ENCODE measurements around the gene CSNK2A3. TPM values are rescaled to one million over a fixed set of nuclear protein-coding genes. Genes with fewer than 3 reads are reported as not detected.

CSNK2A3 gene
- polyA plus RNA-seq, 4 donors: 0.83 to 4.1 (median 1.4) TPM

- DNase-seq (ENCODE audit: low read depth in 4 of 4, low spot score in 3 of 4): no peak
These were observed 50.5 kb downstream of the CSNK2A3 start for GRCh38 chr11:11302565-11302964.

All from right renal pelvis (tissue), 4 donors.